Lower leg skin (tissue), 3 donors: Measurements from ENCODE around the gene FAM228B.

Experiments used
- POLR2A ChIP-seq, 2 donors: fragments of 450-650 bp; IDR thresholded peaks; one replicate each; pipeline ENCODE4 v1.6.1; 2016 to 2017; ENCODE audit warnings: antibody characterized with exemption in 2 of 2, mild to moderate bottlenecking in 1 of 2, moderate library complexity in 1 of 2
- TF ChIP-seq, protein P1 (sequence below), 3 donors: fragments of 450-650 bp; IDR thresholded peaks; one replicate each; pipeline ENCODE4 v1.5.1; 2016; ENCODE audit warnings: antibody characterized with exemption in 3 of 3, mild to moderate bottlenecking in 3 of 3, moderate library complexity in 2 of 3

DNA sequence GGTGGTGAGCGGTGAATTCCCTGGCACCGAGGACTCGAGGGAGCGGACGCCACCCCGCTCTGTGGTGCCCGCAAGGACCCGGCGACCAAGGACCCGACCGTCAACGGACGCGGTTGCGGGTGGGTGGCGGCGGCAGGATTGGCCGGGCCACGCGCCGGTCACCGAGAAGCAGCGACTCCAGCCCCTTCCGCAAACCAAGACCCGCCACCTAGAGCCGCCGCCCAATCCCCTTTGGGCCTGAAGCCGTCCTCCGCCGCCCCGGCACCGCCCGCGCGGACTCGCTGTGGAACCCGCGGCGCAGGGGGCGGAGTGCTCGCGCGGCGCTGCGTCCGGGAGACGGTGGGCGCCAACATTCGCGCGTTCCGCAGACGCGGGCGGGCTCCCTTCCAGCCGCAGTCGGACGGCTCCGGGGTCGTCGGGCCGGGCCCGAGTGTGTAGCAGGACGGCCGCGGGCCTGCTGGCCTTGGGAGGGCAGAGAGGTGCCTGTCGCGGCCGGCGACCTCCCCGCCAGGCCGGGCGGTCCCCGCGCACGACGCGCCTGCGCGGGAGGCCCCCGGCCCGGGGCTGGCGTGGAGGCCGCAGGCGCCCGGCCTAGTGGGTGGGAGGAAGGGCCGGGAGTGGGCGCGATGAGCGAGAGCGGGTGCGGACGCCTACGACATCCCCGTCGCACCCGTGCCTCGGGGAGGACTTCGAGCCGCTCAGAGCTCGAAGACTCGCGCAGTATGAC lies at the start of gene FAM228B, which contains the start of gene PFN4:
- TF ChIP-seq, protein P1, sequence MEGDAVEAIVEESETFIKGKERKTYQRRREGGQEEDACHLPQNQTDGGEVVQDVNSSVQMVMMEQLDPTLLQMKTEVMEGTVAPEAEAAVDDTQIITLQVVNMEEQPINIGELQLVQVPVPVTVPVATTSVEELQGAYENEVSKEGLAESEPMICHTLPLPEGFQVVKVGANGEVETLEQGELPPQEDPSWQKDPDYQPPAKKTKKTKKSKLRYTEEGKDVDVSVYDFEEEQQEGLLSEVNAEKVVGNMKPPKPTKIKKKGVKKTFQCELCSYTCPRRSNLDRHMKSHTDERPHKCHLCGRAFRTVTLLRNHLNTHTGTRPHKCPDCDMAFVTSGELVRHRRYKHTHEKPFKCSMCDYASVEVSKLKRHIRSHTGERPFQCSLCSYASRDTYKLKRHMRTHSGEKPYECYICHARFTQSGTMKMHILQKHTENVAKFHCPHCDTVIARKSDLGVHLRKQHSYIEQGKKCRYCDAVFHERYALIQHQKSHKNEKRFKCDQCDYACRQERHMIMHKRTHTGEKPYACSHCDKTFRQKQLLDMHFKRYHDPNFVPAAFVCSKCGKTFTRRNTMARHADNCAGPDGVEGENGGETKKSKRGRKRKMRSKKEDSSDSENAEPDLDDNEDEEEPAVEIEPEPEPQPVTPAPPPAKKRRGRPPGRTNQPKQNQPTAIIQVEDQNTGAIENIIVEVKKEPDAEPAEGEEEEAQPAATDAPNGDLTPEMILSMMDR (IDR thresholded peaks at IDR 0.05): no peak
- no peak for TF ChIP-seq POLR2A (IDR thresholded peaks at IDR 0.05)
